IMR-90 (cell line): ENCODE results near the gene FBXL7. TPM values are rescaled to one million over a fixed set of nuclear protein-coding genes. Genes with fewer than 3 reads are reported as not detected.

Source experiments
- ATAC-seq: fragments of 200-7000 bp; cut with Tn5 transposase; 2 replicates; pipeline ENCODE4 v1.9.1; 2020; ENCODE audit warnings: low read depth, mild to moderate bottlenecking, moderate library complexity
- BruUV-seq: library from RNA; stranded (reverse); fragments of 400-500 nt; replicated peaks from 2 replicates; lab custom pipeline; 2021; lab: Mats Ljungman, UMichigan
- CTCF ChIA-PET: fragments of 300-600 bp; formaldehyde crosslinking; extraction: SDS; loops from one replicate; lab custom pipeline; 2021; ENCODE audit warnings: antibody characterized with exemption; lab: Yijun Ruan, JAX
- POLR2A ChIA-PET: fragments of 300-600 bp; sonication (Branson Sonifier 250); formaldehyde crosslinking; loops from one replicate; lab custom pipeline; 2022; ENCODE audit warnings: antibody characterized with exemption; ENCODE audit not compliant: unreplicated experiment; lab: Charles Lee
- DNase-seq: peaks from one replicate; pipeline ENCODE4 v3.0.0; 2013
- H2AFZ ChIP-seq: replicated peaks from 2 replicates; pipeline ENCODE3; 2013; ENCODE audit warnings: low read length, mild to moderate bottlenecking; ENCODE audit not compliant: poor library complexity
- H2AK5ac ChIP-seq: 2 replicates; pipeline ENCODE4 v1.6.1; 2013; ENCODE audit warnings: low read depth, low read length, inconsistent platforms
- H2AK9ac ChIP-seq: replicated peaks from 2 replicates; pipeline ENCODE3; 2013; ENCODE audit warnings: mild to moderate bottlenecking, low read depth, low read length, moderate library complexity; ENCODE audit not compliant: poor library complexity
- H2BK120ac ChIP-seq: 2 replicates; pipeline ENCODE4 v1.6.1; 2013; ENCODE audit warnings: low read depth, low read length, inconsistent platforms
- H2BK15ac ChIP-seq: 3 replicates; pipeline ENCODE4 v1.6.1; 2013; ENCODE audit warnings: low read depth, low read length, inconsistent platforms
- H2BK20ac ChIP-seq: 2 replicates; pipeline ENCODE4 v1.6.1; 2013; ENCODE audit warnings: low read depth, mild to moderate bottlenecking, inconsistent platforms, low read length, moderate library complexity
- H2BK5ac ChIP-seq: 2 replicates; pipeline ENCODE4 v1.6.1; 2013; ENCODE audit warnings: mild to moderate bottlenecking, low read depth, low read length, inconsistent platforms; ENCODE audit not compliant: poor library complexity, severe bottlenecking
- H3K14ac ChIP-seq: replicated peaks from 2 replicates; pipeline ENCODE4 v1.6.1; 2013; ENCODE audit warnings: low read depth, low read length, inconsistent platforms
- H3K18ac ChIP-seq: 2 replicates; pipeline ENCODE4 v1.6.1; 2013; ENCODE audit warnings: low read depth, low read length, control low read depth
- H3K23ac ChIP-seq: 2 replicates; pipeline ENCODE4 v1.6.1; 2013; ENCODE audit warnings: low read depth, low read length, inconsistent platforms
- H3K27ac ChIP-seq: 2 replicates; pipeline ENCODE4 v1.5.1; 2013; ENCODE audit warnings: mild to moderate bottlenecking, control low read depth, low read length; ENCODE audit not compliant: insufficient read depth
- H3K27me3 ChIP-seq: 2 replicates; pipeline ENCODE4 v1.6.1; 2013; ENCODE audit warnings: low read length; ENCODE audit not compliant: control insufficient read depth, insufficient read depth
- H3K36me3 ChIP-seq: 2 replicates; pipeline ENCODE4 v1.6.1; 2013; ENCODE audit warnings: low read length, mixed read lengths; ENCODE audit not compliant: control insufficient read depth, insufficient read depth
- H3K4ac ChIP-seq: 2 replicates; pipeline ENCODE4 v1.6.1; 2013; ENCODE audit warnings: low read depth, low read length, inconsistent platforms
- H3K4me1 ChIP-seq: 2 replicates; pipeline ENCODE4 v1.6.1; 2013; ENCODE audit warnings: low read length, mixed read lengths; ENCODE audit not compliant: control insufficient read depth, insufficient read depth
- H3K4me2 ChIP-seq: 2 replicates; pipeline ENCODE4 v1.6.1; 2013; ENCODE audit warnings: low read depth, mild to moderate bottlenecking, control low read depth, low read length, moderate library complexity
- H3K4me3 ChIP-seq: 2 replicates; pipeline ENCODE4 v1.5.1; 2013; ENCODE audit warnings: low read depth, mild to moderate bottlenecking, control low read depth, low read length, moderate library complexity; ENCODE audit not compliant: insufficient read depth
- H3K56ac ChIP-seq: 2 replicates; pipeline ENCODE4 v1.6.1; 2013; ENCODE audit warnings: low read length, inconsistent platforms; ENCODE audit not compliant: insufficient read depth; ENCODE audit errors: extremely low read depth
- H3K79me1 ChIP-seq, 2 experiments: 2 replicates each; pipeline ENCODE4 v1.6.1; 2013; ENCODE audit warnings: low read length in 2 of 2, inconsistent platforms in 1 of 2, low read depth in 1 of 2
- H3K9ac ChIP-seq: 2 replicates; pipeline ENCODE4 v1.6.1; 2013; ENCODE audit warnings: low read depth, low read length, control low read depth
- H3K9me1 ChIP-seq: 2 replicates; pipeline ENCODE4 v1.6.1; 2013; ENCODE audit warnings: low read length, inconsistent platforms; ENCODE audit not compliant: insufficient read depth
- H3K9me3 ChIP-seq: 2 replicates; pipeline ENCODE4 v1.6.1; 2013; ENCODE audit warnings: low read length; ENCODE audit not compliant: control insufficient read depth, insufficient read depth
- H4K20me1 ChIP-seq: 2 replicates; pipeline ENCODE4 v1.6.1; 2013; ENCODE audit warnings: low read length, inconsistent platforms; ENCODE audit not compliant: insufficient read depth
- H4K5ac ChIP-seq: 2 replicates; pipeline ENCODE4 v1.6.1; 2013; ENCODE audit warnings: mild to moderate bottlenecking, low read depth, low read length, control low read depth
- H4K8ac ChIP-seq, 2 experiments: 2 replicates each; pipeline ENCODE4 v1.6.1; 2013; ENCODE audit warnings: low read depth in 2 of 2, low read length in 2 of 2, control low read depth in 1 of 2, inconsistent platforms in 1 of 2
- H4K91ac ChIP-seq: 2 replicates; pipeline ENCODE4 v1.6.1; 2013; ENCODE audit warnings: low read depth, low read length, inconsistent platforms; ENCODE audit not compliant: insufficient read depth
- BHLHE40 ChIP-seq: fragments of 150-350 bp; IDR thresholded peaks from 2 replicates; pipeline ENCODE4 v1.6.1; 2016; ENCODE audit warnings: mild to moderate bottlenecking, low read depth, low read length
- CEBPB ChIP-seq: IDR thresholded peaks from 2 replicates; pipeline ENCODE4 v1.6.1; 2012; ENCODE audit warnings: low read depth, low read length, improper control_type of control experiment
- CHD1 ChIP-seq: IDR thresholded peaks from 2 replicates; pipeline ENCODE4 v1.6.1; 2012; ENCODE audit warnings: low read depth, low read length, improper control_type of control experiment
- ELK1 ChIP-seq: fragments of 150-350 bp; IDR thresholded peaks from 2 replicates; pipeline ENCODE4 v1.6.1; 2016; ENCODE audit warnings: low read depth, mild to moderate bottlenecking, low read length, moderate library complexity, borderline replicate concordance
- RCOR1 ChIP-seq: IDR thresholded peaks from 2 replicates; pipeline ENCODE4 v1.6.1; 2012; ENCODE audit warnings: mild to moderate bottlenecking, low read length, improper control_type of control experiment; ENCODE audit not compliant: insufficient replicate concordance
- USF2 ChIP-seq: fragments of 150-350 bp; IDR thresholded peaks from 2 replicates; pipeline ENCODE4 v1.6.1; 2017; ENCODE audit warnings: mild to moderate bottlenecking, antibody characterized with exemption, low read length, low read depth
- WGBS, 2 experiments: methylation state at CpG; one replicate each; pipeline versions ENCODE4 v1.1.5 to v1.1.7; 2013; ENCODE audit warnings: missing lambda C conversion rate in 2 of 2; ENCODE audit not compliant: insufficient read length in 1 of 2; ENCODE audit errors: extremely low coverage in 2 of 2; 5-methylcytosine and 5-hydroxymethylcytosine counted together
- dilution Hi-C: fragments of 300-500 bp; cut with HindIII; formaldehyde crosslinking; loops from one replicate; pipeline ENCODE4 v1.14.3; 2018; ENCODE audit warnings: low sequenced_read_pairs; ENCODE audit not compliant: unreplicated experiment
- in situ Hi-C: fragments of 300-500 bp; cut with MboI; formaldehyde crosslinking; loops from 3 replicates; pipeline ENCODE4 v1.14.3; 2019; ENCODE audit warnings: low sequenced_read_pairs, inconsistent platforms, mixed read lengths
- intact Hi-C: fragments of 100-400 bp; cut with micrococcal nuclease; formaldehyde crosslinking; loops from 2 replicates; pipeline ENCODE4 v1.10.0; 2022
- polyA plus RNA-seq, 3 experiments: library from polyadenylated mRNA; depleted of rRNA; stranded (reverse); fragments of >200 nt; gene quantifications; 2 replicates each; pipeline ENCODE4 v1.2.3, GENCODE V29; 2012; ENCODE audit warnings: low replicate concordance in 1 of 3
- total RNA-seq: library from RNA; depleted of rRNA; stranded (reverse); fragments of >200 nt; gene quantifications from 2 replicates; pipeline ENCODE4 v1.2.3, GENCODE V29; 2012

Gene FBXL7
- total and polyA plus RNA-seq, 2 of the 4 experiments (the other 2 are of a cell fraction): 4.1 to 10.2 TPM

GRCh38 chr5:15977851-15978250, 477.9 kb downstream of the FBXL7 start:
- Histone ChIP-seq H3K27me3 (peaks cover 1% of the 10 kb centered on the region; the same call in 1 of the 2 replicates), H4K5ac (no peak overlapping the region), H2AK5ac (no peak overlapping the region), H3K4me3 (no peak overlapping the region), H2AK9ac (no peak overlapping the region), H3K36me3 (no peaks in the 10 kb centered on the region), H3K4ac (no peak overlapping the region), H4K20me1 (no peaks in the 10 kb centered on the region), H2BK120ac (no peak overlapping the region), H3K56ac (no peak overlapping the region), H4K91ac (no peak overlapping the region), H3K4me1 (no peaks in the 10 kb centered on the region), H3K27ac (no peak overlapping the region), H2BK15ac (no peak overlapping the region), H3K9me3 (no peaks in the 10 kb centered on the region), H3K9me1 (no peaks in the 10 kb centered on the region), H2AFZ (no peak overlapping the region), H3K9ac (no peak overlapping the region), H2BK5ac (no peak overlapping the region), H3K14ac (no peak overlapping the region), H3K4me2 (no peak overlapping the region), H3K79me1 (no peaks in the 10 kb centered on the region), H3K23ac (no peak overlapping the region), H4K8ac (no peak overlapping the region), H3K18ac (no peak overlapping the region), H2BK20ac (no peak overlapping the region)
- dilution Hi-C loops: no loop called here
- WGBS, 2 experiments: no CpG with 5 or more reads among the region's 4 CpGs
- CTCF ChIA-PET: no interaction called here
- DNase-seq (no peak), ATAC-seq (no peak)
- intact Hi-C loops: no loop called here
- TF ChIP-seq CHD1 (no peak), USF2 (no peak), RCOR1 (no peak), ELK1 (no peak), BHLHE40 (no peak), CEBPB (no peak)
- BruUV-seq: no TSS peak
- in situ Hi-C loops: no loop called here
- POLR2A ChIA-PET: no interaction called here
